Astrocyte (in vitro differentiated cells and primary cell): ENCODE results near the gene BTNL9. TPM values are rescaled to one million over a fixed set of nuclear protein-coding genes. Genes with fewer than 3 reads are reported as not detected.

ENCODE experiments used
- DNase-seq: peaks from one replicate; pipeline ENCODE4 v3.0.0-alpha.2; 2010; ENCODE audit warnings: low read depth
- FAIRE-seq: peaks from 2 replicates; lab custom pipeline; 2011; peaks lifted over from hg19 to GRCh38; lab: Jason Lieb, UNC
- H2AFZ ChIP-seq: 2 replicates; pipeline ENCODE4 v1.6.0; 2012; ENCODE audit warnings: low read depth, low read length, inconsistent platforms
- H3K27ac ChIP-seq: 2 replicates; pipeline ENCODE4 v1.5.1; 2011; ENCODE audit warnings: low read depth, low read length, inconsistent platforms
- H3K27me3 ChIP-seq: 2 replicates; pipeline ENCODE4 v1.6.0; 2011; ENCODE audit warnings: low read length, inconsistent platforms; ENCODE audit not compliant: insufficient read depth
- H3K36me3 ChIP-seq: 2 replicates; pipeline ENCODE4 v1.5.1; 2011; ENCODE audit warnings: low read length, inconsistent platforms; ENCODE audit not compliant: insufficient read depth
- H3K4me1 ChIP-seq: 2 replicates; pipeline ENCODE4 v1.5.1; 2011; ENCODE audit warnings: low read length, inconsistent platforms; ENCODE audit not compliant: insufficient read depth
- H3K4me2 ChIP-seq: 2 replicates; pipeline ENCODE4 v1.6.0; 2012; ENCODE audit warnings: low read length, inconsistent platforms
- H3K4me3 ChIP-seq: 2 replicates; pipeline ENCODE4 v1.5.1; 2011; ENCODE audit warnings: low read depth, mild to moderate bottlenecking, low read length, inconsistent platforms; ENCODE audit not compliant: insufficient read depth
- H3K79me2 ChIP-seq: 2 replicates; pipeline ENCODE4 v1.6.0; 2012; ENCODE audit warnings: mild to moderate bottlenecking, low read length, inconsistent platforms; ENCODE audit not compliant: insufficient read depth
- H3K9ac ChIP-seq: 2 replicates; pipeline ENCODE4 v1.6.0; 2012; ENCODE audit warnings: mild to moderate bottlenecking, low read length, inconsistent platforms
- H3K9me3 ChIP-seq: 2 replicates; pipeline ENCODE4 v1.5.1; 2012; ENCODE audit warnings: low read depth, mild to moderate bottlenecking, low read length, inconsistent platforms; ENCODE audit not compliant: insufficient read depth
- H4K20me1 ChIP-seq: 2 replicates; pipeline ENCODE4 v1.6.0; 2012; ENCODE audit warnings: low read length, inconsistent platforms; ENCODE audit not compliant: insufficient read depth
- H3K27ac Mint-ChIP-seq: one replicate; pipeline ENCODE4 v1.8.0; 2021; ENCODE audit warnings: mild to moderate bottlenecking, mixed read lengths; ENCODE audit not compliant: unreplicated experiment
- H3K27me3 Mint-ChIP-seq: one replicate; pipeline ENCODE4 v1.8.0; 2021; ENCODE audit warnings: low read depth, mixed read lengths; ENCODE audit not compliant: unreplicated experiment
- H3K36me3 Mint-ChIP-seq: one replicate; pipeline ENCODE4 v1.8.0; 2021; ENCODE audit warnings: low read depth, mixed read lengths; ENCODE audit not compliant: unreplicated experiment
- H3K4me1 Mint-ChIP-seq: one replicate; pipeline ENCODE4 v1.8.0; 2021; ENCODE audit warnings: low read depth, mixed read lengths; ENCODE audit not compliant: unreplicated experiment
- H3K4me3 Mint-ChIP-seq: one replicate; pipeline ENCODE4 v1.8.0; 2021; ENCODE audit warnings: mild to moderate bottlenecking, moderate library complexity, mixed read lengths; ENCODE audit not compliant: unreplicated experiment
- H3K9me3 Mint-ChIP-seq: one replicate; pipeline ENCODE4 v1.8.0; 2021; ENCODE audit warnings: mild to moderate bottlenecking, mixed read lengths; ENCODE audit not compliant: unreplicated experiment
- CTCF ChIP-seq: IDR thresholded peaks from 2 replicates; pipeline ENCODE4 v1.5.1; 2011; ENCODE audit warnings: low read depth, mild to moderate bottlenecking, inconsistent platforms, low read length, moderate library complexity; ENCODE audit not compliant: insufficient read depth
- EZH2 ChIP-seq: IDR thresholded peaks from 2 replicates; pipeline ENCODE4 v1.6.1; 2012; ENCODE audit warnings: mild to moderate bottlenecking, low read length, inconsistent platforms; ENCODE audit not compliant: insufficient read depth
- total RNA-seq: library from RNA; stranded (reverse); gene quantifications from 2 replicates; pipeline ENCODE4 v1.2.1, GENCODE V29; 2021

The BTNL9 gene
- total RNA-seq, 1 donor from 2014 or later, result not detected

GRCh38 chr5:181059297-181060230 lies 19.5 kb downstream of the BTNL9 start:
- TF ChIP-seq CTCF (no peak), EZH2 (no peak)
- Histone ChIP-seq H3K4me1 (no peaks in the 10 kb centered on the region), H4K20me1 (no peaks in the 10 kb centered on the region), H3K27ac (no peak overlapping the region), H3K4me2 (no peak overlapping the region), H3K4me3 (no peak overlapping the region), H3K9ac (no peak overlapping the region), H3K36me3 (no peaks in the 10 kb centered on the region), H3K79me2 (no peaks in the 10 kb centered on the region), H3K27me3 (peaks cover 28% of the 10 kb centered on the region), H3K9me3 (no peaks in the 10 kb centered on the region), H2AFZ (no peak overlapping the region)
- DNase-seq, result no peak
- Mint-ChIP-seq H3K27me3 (peaks cover 88% of the 10 kb centered on the region), H3K4me1 (no peaks in the 10 kb centered on the region), H3K27ac (no peak overlapping the region), H3K36me3 (peaks cover 4% of the 10 kb centered on the region), H3K9me3 (peaks cover 11% of the 10 kb centered on the region), H3K4me3 (no peak overlapping the region)
- no peak for FAIRE-seq

- Mint-ChIP-seq H3K9me3 (peaks cover 8% of the 10 kb centered on the region), H3K27me3 (peaks cover 83% of the 10 kb centered on the region), H3K4me3 (no peak overlapping the region), H3K4me1 (no peaks in the 10 kb centered on the region), H3K27ac (no peak overlapping the region), H3K36me3 (peaks cover 4% of the 10 kb centered on the region)
- Histone ChIP-seq H3K4me2 (no peak overlapping the region), H3K9ac (no peak overlapping the region), H3K36me3 (no peaks in the 10 kb centered on the region), H3K4me3 (no peak overlapping the region), H3K9me3 (peaks cover 3% of the 10 kb centered on the region), H4K20me1 (no peaks in the 10 kb centered on the region), H3K79me2 (no peaks in the 10 kb centered on the region), H2AFZ (no peak overlapping the region), H3K27ac (no peak overlapping the region), H3K27me3 (peaks cover 22% of the 10 kb centered on the region), H3K4me1 (no peaks in the 10 kb centered on the region)
- DNase-seq (no peak), FAIRE-seq (no peak)
- TF ChIP-seq CTCF, result no peak
- no peak for TF ChIP-seq EZH2
Measured at GRCh38 chr5:181060231-181060590, 20.1 kb downstream of the BTNL9 start.

- Histone ChIP-seq H3K4me3 (no peak overlapping the region), H3K9me3 (peaks cover 5% of the 10 kb centered on the region), H2AFZ (no peak overlapping the region), H3K4me1 (no peaks in the 10 kb centered on the region), H4K20me1 (no peaks in the 10 kb centered on the region), H3K27ac (no peak overlapping the region), H3K36me3 (no peaks in the 10 kb centered on the region), H3K27me3 (peaks cover 22% of the 10 kb centered on the region), H3K4me2 (no peak overlapping the region), H3K9ac (no peak overlapping the region), H3K79me2 (no peaks in the 10 kb centered on the region)
- TF ChIP-seq EZH2, result no peak
- TF ChIP-seq CTCF, result no peak
- H3K9me3 Mint-ChIP-seq, result peaks cover 7% of the 10 kb centered on the region
- no peak overlapping the region for H3K4me3 Mint-ChIP-seq
- FAIRE-seq, result no peak
- H3K36me3 Mint-ChIP-seq, result peaks cover 4% of the 10 kb centered on the region
- peaks cover 81% of the 10 kb centered on the region for H3K27me3 Mint-ChIP-seq
- H3K27ac Mint-ChIP-seq, result no peak overlapping the region
- no peaks in the 10 kb centered on the region for H3K4me1 Mint-ChIP-seq
- no peak for DNase-seq
Measured at GRCh38 chr5:181060924-181061323, 20.9 kb downstream of the BTNL9 start.
